GM19397 (cell line): ENCODE measurements around the gene CINP.

Source experiments
- ATAC-seq: cut with Tn5 transposase; IDR thresholded peaks from one replicate; pipeline ENCODE4 v1.9.1; 2021; ENCODE audit warnings: mild to moderate bottlenecking, moderate library complexity; ENCODE audit not compliant: unreplicated experiment

Gene CINP

GRCh38 chr14:102362545-102363181 lies at the start of gene CINP, which contains the start of gene TECPR2:
Gene CINP (minus strand): TSS chr14:102362890. CDS start chr14:102362851, 39 bp downstream.
Gene TECPR2 (plus strand): TSS chr14:102362941. CDS start chr14:102376722, 13,781 bp downstream.
- peak; percentile 93 for ATAC-seq

DNA sequence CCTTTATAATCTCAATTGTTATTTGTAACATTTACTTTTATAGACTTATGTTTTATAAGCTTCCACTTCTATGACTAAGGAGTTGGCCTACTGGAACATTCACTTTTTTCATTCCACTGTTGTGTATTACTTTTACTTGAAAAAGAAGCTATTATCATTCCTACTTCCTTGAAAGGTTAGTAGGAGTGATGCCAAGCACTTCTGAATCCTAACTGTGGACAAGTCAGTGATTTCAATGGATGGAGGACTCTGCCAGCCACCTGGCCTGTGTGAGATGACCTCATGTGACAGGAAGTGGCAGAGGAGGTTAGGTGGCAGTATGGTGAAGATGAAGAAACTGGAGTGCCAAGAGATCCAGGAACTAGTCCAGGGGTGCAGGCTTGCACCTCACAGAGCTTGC lies 46.0 kb upstream of the CINP start:
- ATAC-seq = no peak

DNA sequence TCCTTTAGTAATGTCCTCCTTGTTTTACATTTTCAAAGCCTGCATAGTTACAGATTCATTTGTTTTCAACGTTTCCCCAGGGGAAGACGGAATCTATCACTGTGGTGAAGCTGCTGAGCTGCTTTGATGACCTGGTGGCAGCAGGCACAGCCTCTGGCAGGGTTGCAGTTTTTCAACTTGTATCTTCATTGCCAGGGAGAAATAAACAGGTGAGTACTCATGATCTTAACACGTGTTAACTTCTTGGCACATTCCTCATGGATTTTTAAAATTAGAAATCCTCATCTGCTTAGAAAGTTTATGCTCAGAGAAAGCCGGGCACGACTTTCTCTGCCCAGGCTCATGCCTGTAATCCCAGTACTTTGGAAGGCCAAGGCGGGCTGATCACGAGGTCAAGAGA lies 44.6 kb upstream of the CINP start:
- ATAC-seq = no peak

GRCh38 chr14:102403028-102403427 lies 40.3 kb upstream of the CINP start:
- no peak for ATAC-seq

DNA sequence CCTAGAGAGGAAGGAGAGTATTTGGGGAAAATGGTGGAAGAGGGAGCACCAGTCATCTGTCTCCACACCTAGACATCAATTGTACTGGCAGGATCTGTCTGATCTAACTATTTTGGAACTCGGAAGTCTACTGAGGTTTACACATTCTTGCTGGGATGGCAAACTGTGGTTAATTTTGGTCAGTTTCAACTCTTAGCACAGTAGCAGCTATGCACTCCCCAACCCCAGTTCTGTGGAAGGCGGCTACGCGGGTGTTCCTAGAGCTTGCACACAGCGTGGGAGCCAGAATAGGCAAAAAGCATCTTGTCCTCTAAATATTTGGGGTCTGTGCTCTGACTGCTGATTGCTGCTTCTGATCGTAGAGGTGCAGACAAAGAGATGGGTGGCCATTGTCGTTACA lies 33.8 kb upstream of the CINP start:
- no peak for ATAC-seq

DNA sequence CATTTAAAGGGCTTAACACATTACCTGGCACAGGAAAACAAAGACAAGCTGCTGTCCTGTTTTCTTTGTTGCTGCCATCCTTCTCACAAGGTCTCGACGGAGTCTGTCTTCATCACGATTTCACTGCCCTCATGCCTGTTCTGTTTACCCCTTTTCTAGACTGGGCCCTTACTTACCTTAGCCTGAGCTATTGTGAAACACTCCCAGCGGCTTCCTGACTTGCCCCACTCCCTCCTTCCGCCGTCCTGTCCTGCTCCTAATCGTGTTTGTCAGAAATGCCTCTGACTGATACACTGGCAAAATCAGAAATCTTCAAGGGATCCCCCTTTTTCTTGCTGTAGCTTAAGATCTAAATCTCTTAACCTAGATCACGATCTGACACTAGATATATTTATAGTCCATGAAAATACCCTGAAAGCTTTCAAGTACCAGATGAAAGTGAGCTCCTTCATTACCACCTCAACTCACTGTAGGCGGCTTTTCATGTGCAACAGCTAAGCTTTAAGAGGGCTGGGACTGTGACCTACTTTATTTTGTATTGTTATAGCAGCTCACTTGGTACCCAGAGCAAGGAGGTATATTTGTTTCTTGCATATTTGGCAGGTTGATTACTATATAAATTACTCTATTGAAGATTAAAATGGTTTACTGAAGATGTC lies 32.2 kb upstream of the CINP start:
- ATAC-seq = no peak

- no peak for ATAC-seq
Observed at GRCh38 chr14:102392506-102392905, 29.8 kb upstream of the CINP start.

- no peak for ATAC-seq
Observed at GRCh38 chr14:102390064-102390855, 27.6 kb upstream of the CINP start.

- ATAC-seq = no peak
Observed at GRCh38 chr14:102389246-102389645, 26.6 kb upstream of the CINP start.

DNA sequence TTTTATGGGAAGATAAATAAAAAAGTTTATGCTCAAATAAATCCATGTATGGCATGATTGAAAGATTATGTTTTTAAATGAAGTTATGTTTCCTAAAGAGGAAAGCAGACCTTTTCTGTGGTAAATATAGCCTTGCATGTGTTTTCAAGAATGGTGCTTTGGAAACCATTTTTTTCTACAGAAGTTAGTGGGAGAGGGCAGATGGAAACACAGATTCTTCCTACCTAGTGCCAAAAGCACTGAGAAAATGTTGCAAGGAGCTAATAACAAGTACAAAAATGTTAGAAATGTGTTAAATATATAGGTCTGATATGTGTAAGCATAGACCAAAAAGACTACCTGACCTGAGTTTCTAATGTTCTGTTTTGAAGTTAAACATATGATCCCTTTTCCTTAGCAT lies 24.4 kb upstream of the CINP start:
- ATAC-seq = no peak

- no peak for ATAC-seq
Observed at GRCh38 chr14:102378830-102379229, 16.1 kb upstream of the CINP start.

DNA sequence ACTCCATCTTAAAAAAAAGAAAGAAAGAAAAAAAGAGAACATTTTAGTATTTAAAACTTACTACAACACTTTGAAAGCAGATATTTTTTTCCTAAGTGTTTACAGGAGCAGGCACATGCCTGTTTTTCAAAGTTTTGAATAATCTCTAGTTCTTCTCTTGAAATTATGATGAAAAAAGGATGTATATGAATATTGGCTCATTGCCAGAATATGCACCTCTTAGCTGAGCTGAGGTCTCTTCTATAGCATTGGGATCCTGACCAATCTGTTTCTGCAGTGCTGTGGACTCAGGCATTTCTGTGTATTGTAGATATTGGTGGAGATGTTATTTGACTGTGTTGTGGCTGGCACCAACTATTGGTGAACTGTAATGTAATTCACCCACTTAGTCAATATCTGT lies 15.0 kb upstream of the CINP start:
- ATAC-seq = no peak

- no peak for ATAC-seq
Observed at GRCh38 chr14:102375119-102375518, 12.4 kb upstream of the CINP start.

DNA sequence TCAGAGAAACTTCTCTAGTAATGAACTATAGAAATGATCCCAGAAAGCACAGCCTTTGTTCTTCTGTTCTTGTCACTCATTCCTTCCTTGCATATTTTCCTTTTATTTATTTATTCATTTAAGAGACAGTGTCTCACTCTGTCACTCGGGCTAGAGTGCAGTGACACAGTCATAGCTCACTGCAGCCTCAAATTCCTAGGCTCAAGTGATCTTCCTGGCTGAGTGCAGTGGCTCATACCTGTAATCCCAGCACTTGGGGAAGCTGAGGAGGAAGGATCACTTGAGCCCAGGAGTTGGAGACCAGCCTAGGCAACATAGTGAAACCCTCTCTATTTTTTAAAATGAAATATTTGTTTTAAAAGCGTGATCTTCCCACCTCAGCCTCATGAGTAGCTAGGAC lies 11.6 kb upstream of the CINP start:
- ATAC-seq = no peak

- no peak for ATAC-seq
Observed at GRCh38 chr14:102373110-102373509, 10.4 kb upstream of the CINP start.

GRCh38 chr14:102371361-102371760 lies 8.7 kb upstream of the CINP start:
- no peak for ATAC-seq

DNA sequence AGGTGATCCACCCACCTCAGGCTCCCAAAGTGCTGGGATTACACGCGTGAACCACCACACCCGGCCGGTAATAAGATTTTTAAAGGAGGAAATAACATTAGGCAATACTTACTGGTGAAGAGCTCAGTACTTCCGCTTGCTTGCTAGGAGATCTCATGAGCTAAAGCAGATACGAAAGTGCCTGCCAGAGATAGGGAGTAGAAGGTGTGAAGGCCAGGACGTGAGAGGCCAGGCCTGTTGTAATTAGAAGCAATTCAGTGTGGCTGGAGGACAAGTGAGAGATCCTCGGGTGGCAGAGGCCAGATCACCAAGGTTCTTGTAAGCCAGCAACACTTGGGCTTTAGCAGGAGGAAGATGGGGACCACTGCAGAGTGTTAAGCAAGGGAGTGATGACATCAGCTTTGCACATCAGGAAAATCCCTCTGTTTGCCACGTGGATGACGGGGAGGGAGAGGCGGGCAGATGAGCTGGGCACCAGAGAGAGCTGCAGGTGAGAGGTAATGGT lies 7.7 kb upstream of the CINP start:
- ATAC-seq = no peak

DNA sequence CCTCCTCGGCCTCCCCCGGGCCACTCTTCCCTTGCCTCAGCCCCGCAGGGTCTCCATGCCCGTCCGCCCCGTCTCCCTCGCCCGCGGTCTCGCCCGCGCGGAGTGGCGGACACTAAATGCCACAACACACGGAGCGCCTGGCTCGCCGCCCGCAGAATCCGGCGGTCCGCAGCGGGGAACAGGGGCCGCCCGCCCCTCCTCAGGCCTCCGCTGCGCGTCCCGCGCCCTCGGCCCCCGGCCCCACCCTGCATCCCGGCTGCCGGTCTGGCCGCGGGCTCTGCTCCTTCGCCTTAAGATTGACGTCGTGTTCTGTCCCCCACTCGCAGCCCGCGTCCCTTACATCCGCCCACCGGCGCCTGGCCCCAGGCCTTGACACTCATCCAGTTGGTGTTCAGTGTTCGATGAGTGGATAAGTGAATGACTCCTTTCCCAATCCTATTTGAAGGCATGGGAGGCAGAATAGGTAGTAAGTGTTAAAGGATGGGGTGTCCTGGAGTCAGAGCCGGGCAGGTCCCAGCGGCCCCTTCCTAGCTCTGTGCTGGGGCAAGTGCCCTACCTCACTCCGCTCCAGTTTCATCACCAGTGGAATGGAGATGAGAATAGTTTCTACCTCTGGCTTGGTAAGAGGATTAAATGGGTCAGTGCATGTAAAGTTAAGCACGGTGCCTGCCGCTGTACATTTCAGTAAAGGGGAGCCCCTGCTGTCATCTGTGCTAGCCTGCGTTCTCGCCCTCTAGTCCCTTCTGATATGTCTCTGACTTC lies 673 bp upstream of the CINP start:
- ATAC-seq = peak; percentile 24

DNA sequence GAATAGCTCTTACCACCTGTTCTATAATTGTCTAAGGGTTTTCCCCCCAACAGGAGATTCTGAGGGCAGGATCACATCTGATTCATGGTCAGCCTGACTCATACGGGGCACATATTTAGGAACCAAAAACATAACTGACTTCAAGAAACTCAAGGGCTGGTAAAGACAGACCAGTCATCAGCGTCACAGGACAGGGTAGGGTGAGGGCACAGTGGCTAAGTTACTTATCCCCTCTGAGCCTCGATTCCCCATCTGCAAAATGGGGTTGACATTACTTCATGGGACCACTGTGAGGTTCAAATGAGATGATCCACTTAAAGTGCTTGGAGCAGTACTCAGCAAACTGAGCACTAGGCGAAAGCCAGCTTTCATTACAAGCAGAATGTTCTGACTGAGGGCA lies 606 bp downstream of the CINP start:
- no peak for ATAC-seq

GRCh38 chr14:102360388-102360787 lies 2.3 kb downstream of the CINP start:
- ATAC-seq = no peak

DNA sequence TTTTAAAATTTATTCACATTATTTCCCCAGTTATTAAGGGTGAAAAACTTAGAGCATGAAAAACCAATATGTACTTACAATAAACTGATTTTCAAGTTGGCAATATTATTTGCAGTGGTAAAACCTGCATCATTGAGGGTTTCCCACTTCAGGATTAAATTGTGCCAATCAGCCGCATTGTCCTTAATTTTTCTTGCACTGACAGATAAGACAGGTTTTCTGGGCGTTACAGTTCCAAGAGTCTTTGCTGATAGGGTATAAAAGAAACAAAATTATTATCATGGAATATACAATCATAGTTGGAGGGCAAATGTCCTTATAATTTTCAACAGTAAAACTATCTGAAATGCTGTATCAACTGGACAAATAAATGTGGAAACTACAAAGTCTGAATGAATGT lies 3.3 kb downstream of the CINP start:
- ATAC-seq = no peak
